ENCODE measurements around the gene CGGBP1. TPM values are rescaled to one million over a fixed set of nuclear protein-coding genes. Genes with fewer than 3 reads are reported as not detected.

The CGGBP1 gene
- total and polyA plus RNA-seq, 9 donors: 42.9 to 93.1 (median 73.6) TPM

GRCh38 chr3:88076712-88077111 lies 17.9 kb upstream of the CGGBP1 start:
- Histone ChIP-seq H3K36me3 (ENCODE audit: control insufficient read depth, insufficient read depth, low read length) (no peaks in the 10 kb centered on the region), H3K27me3 (ENCODE audit: control insufficient read depth, insufficient read depth, low read length) (no peaks in the 10 kb centered on the region), H3K4me1 (ENCODE audit: control insufficient read depth, insufficient read depth, low read length) (no peaks in the 10 kb centered on the region), H3K27ac (ENCODE audit: low read length) (no peak overlapping the region), H3K4me3 (ENCODE audit: low read length) (no peak overlapping the region), H3K9me3 (replicated peaks; ENCODE audit: control insufficient read depth, low read depth, low read length) (peaks cover 6% of the 10 kb centered on the region)
- no CpG with 5 or more reads among the region's 1 CpG for WGBS (ENCODE audit: insufficient coverage)
- DNase-seq: no peak

GRCh38 chr3:88075497-88075896 lies 16.7 kb upstream of the CGGBP1 start:
- WGBS (ENCODE audit: insufficient coverage): no CpG with 5 or more reads among the region's 2 CpGs
- Histone ChIP-seq H3K27me3 (ENCODE audit: control insufficient read depth, insufficient read depth, low read length) (no peaks in the 10 kb centered on the region), H3K9me3 (replicated peaks; ENCODE audit: control insufficient read depth, low read depth, low read length) (peaks cover 4% of the 10 kb centered on the region), H3K27ac (ENCODE audit: low read length) (no peak overlapping the region), H3K4me3 (ENCODE audit: low read length) (no peak overlapping the region), H3K4me1 (ENCODE audit: control insufficient read depth, insufficient read depth, low read length) (no peaks in the 10 kb centered on the region), H3K36me3 (ENCODE audit: control insufficient read depth, insufficient read depth, low read length) (no peaks in the 10 kb centered on the region)
- DNase-seq: no peak

- Histone ChIP-seq H3K27ac (ENCODE audit: low read length) (no peak overlapping the region), H3K36me3 (ENCODE audit: control insufficient read depth, insufficient read depth, low read length) (no peaks in the 10 kb centered on the region), H3K27me3 (ENCODE audit: control insufficient read depth, insufficient read depth, low read length) (no peaks in the 10 kb centered on the region), H3K4me3 (ENCODE audit: low read length) (no peak overlapping the region), H3K4me1 (ENCODE audit: control insufficient read depth, insufficient read depth, low read length) (no peaks in the 10 kb centered on the region), H3K9me3 (replicated peaks; ENCODE audit: control insufficient read depth, low read depth, low read length) (peaks cover 4% of the 10 kb centered on the region)
- WGBS (ENCODE audit: insufficient coverage): 67% methylated on average over 1 of the region's 2 CpGs
- DNase-seq: no peak
Measured at GRCh38 chr3:88075072-88075471, 16.3 kb upstream of the CGGBP1 start.

GRCh38 chr3:88061746-88062145 lies 2.9 kb upstream of the CGGBP1 start:
- Histone ChIP-seq H3K36me3 (ENCODE audit: control insufficient read depth, insufficient read depth, low read length) (no peaks in the 10 kb centered on the region), H3K4me3 (ENCODE audit: low read length) (no peak overlapping the region), H3K4me1 (ENCODE audit: control insufficient read depth, insufficient read depth, low read length) (no peaks in the 10 kb centered on the region), H3K9me3 (replicated peaks; ENCODE audit: control insufficient read depth, low read depth, low read length) (no peaks in the 10 kb centered on the region), H3K27ac (ENCODE audit: low read length) (no peak overlapping the region), H3K27me3 (ENCODE audit: control insufficient read depth, insufficient read depth, low read length) (no peaks in the 10 kb centered on the region)
- DNase-seq: peak; percentile 10
- WGBS (ENCODE audit: insufficient coverage): no CpG with 5 or more reads among the region's 1 CpG

GRCh38 chr3:88059380-88060170 lies 770 bp upstream of the CGGBP1 start:
- Histone ChIP-seq H3K4me3 (ENCODE audit: low read length) (peak overlapping the region; percentile 93), H3K27me3 (ENCODE audit: control insufficient read depth, insufficient read depth, low read length) (no peaks in the 10 kb centered on the region), H3K36me3 (ENCODE audit: control insufficient read depth, insufficient read depth, low read length) (peaks cover 8% of the 10 kb centered on the region), H3K27ac (ENCODE audit: low read length) (peak overlapping the region; percentile 93), H3K9me3 (replicated peaks; ENCODE audit: control insufficient read depth, low read depth, low read length) (no peaks in the 10 kb centered on the region), H3K4me1 (ENCODE audit: control insufficient read depth, insufficient read depth, low read length) (no peaks in the 10 kb centered on the region)
- DNase-seq: peak; percentile 37
- under 1% methylated on average over 27 of the region's 45 CpGs for WGBS (ENCODE audit: insufficient coverage)

GRCh38 chr3:88058306-88058580 lies 562 bp downstream of the CGGBP1 start:
- under 1% methylated on average over 24 of the region's 24 CpGs for WGBS (ENCODE audit: insufficient coverage)
- Histone ChIP-seq H3K9me3 (replicated peaks; ENCODE audit: control insufficient read depth, low read depth, low read length) (no peaks in the 10 kb centered on the region), H3K27ac (ENCODE audit: low read length) (peak overlapping the region; percentile 99), H3K36me3 (ENCODE audit: control insufficient read depth, insufficient read depth, low read length) (peaks cover 8% of the 10 kb centered on the region), H3K4me1 (ENCODE audit: control insufficient read depth, insufficient read depth, low read length) (no peaks in the 10 kb centered on the region), H3K4me3 (ENCODE audit: low read length) (peak overlapping the region; percentile 84), H3K27me3 (ENCODE audit: control insufficient read depth, insufficient read depth, low read length) (no peaks in the 10 kb centered on the region)
- no peak for DNase-seq

- peak; percentile 57 for DNase-seq
- H3K4me1 ChIP-seq (ENCODE audit: control insufficient read depth, insufficient read depth, low read length): no peaks in the 10 kb centered on the region
- H3K36me3 ChIP-seq (ENCODE audit: control insufficient read depth, insufficient read depth, low read length): peaks cover 8% of the 10 kb centered on the region
- H3K4me3 ChIP-seq (ENCODE audit: low read length): peak overlapping the region; percentile 84
- WGBS (ENCODE audit: insufficient coverage): 2% methylated on average over 7 of the region's 16 CpGs
- peak overlapping the region; percentile 99 for H3K27ac ChIP-seq (ENCODE audit: low read length)
- H3K9me3 ChIP-seq (replicated peaks; ENCODE audit: control insufficient read depth, low read depth, low read length): no peaks in the 10 kb centered on the region
- H3K27me3 ChIP-seq (ENCODE audit: control insufficient read depth, insufficient read depth, low read length): no peaks in the 10 kb centered on the region
Measured at GRCh38 chr3:88057630-88058305, 1.0 kb downstream of the CGGBP1 start.

- WGBS (ENCODE audit: insufficient coverage): 55% methylated on average over 2 of the region's 5 CpGs
- no peaks in the 10 kb centered on the region for H3K9me3 ChIP-seq (replicated peaks; ENCODE audit: control insufficient read depth, low read depth, low read length)
- H3K36me3 ChIP-seq (ENCODE audit: control insufficient read depth, insufficient read depth, low read length): no peaks in the 10 kb centered on the region
- no peaks in the 10 kb centered on the region for H3K4me1 ChIP-seq (ENCODE audit: control insufficient read depth, insufficient read depth, low read length)
- H3K4me3 ChIP-seq (ENCODE audit: low read length): no peak overlapping the region
- no peak for DNase-seq
- H3K27me3 ChIP-seq (ENCODE audit: control insufficient read depth, insufficient read depth, low read length): no peaks in the 10 kb centered on the region
- H3K27ac ChIP-seq (ENCODE audit: low read length): no peak overlapping the region
Measured at GRCh38 chr3:88046766-88047165, 12.0 kb downstream of the CGGBP1 start.

- no peak overlapping the region for H3K4me3 ChIP-seq (ENCODE audit: low read length)
- H3K4me1 ChIP-seq (ENCODE audit: control insufficient read depth, insufficient read depth, low read length): no peaks in the 10 kb centered on the region
- no peaks in the 10 kb centered on the region for H3K9me3 ChIP-seq (replicated peaks; ENCODE audit: control insufficient read depth, low read depth, low read length)
- no peak for DNase-seq
- H3K36me3 ChIP-seq (ENCODE audit: control insufficient read depth, insufficient read depth, low read length): no peaks in the 10 kb centered on the region
- WGBS (ENCODE audit: insufficient coverage): no CpG with 5 or more reads among the region's 1 CpG
- H3K27me3 ChIP-seq (ENCODE audit: control insufficient read depth, insufficient read depth, low read length): no peaks in the 10 kb centered on the region
- no peak overlapping the region for H3K27ac ChIP-seq (ENCODE audit: low read length)
Measured at GRCh38 chr3:88044411-88044810, 14.4 kb downstream of the CGGBP1 start.

- H3K9me3 ChIP-seq (replicated peaks; ENCODE audit: control insufficient read depth, low read depth, low read length): no peaks in the 10 kb centered on the region
- no peak overlapping the region for H3K27ac ChIP-seq (ENCODE audit: low read length)
- H3K4me3 ChIP-seq (ENCODE audit: low read length): no peak overlapping the region
- H3K27me3 ChIP-seq (ENCODE audit: control insufficient read depth, insufficient read depth, low read length): no peaks in the 10 kb centered on the region
- 83% methylated on average over 1 of the region's 3 CpGs for WGBS (ENCODE audit: insufficient coverage)
- no peaks in the 10 kb centered on the region for H3K36me3 ChIP-seq (ENCODE audit: control insufficient read depth, insufficient read depth, low read length)
- DNase-seq: no peak
- no peaks in the 10 kb centered on the region for H3K4me1 ChIP-seq (ENCODE audit: control insufficient read depth, insufficient read depth, low read length)
Measured at GRCh38 chr3:88041005-88041404, 17.8 kb downstream of the CGGBP1 start.

Data from muscle of leg (tissue), 11 donors.